Endothelial cell of umbilical vein (primary cell): Measurements from ENCODE around the gene PTPRD. TPM values are rescaled to one million over a fixed set of nuclear protein-coding genes. Genes with fewer than 3 reads are reported as not detected.

Source experiments
- BruUV-seq: library from RNA; stranded (reverse); fragments of 400-500 nt; replicated peaks from 2 replicates; lab custom pipeline; 2021; lab: Mats Ljungman, UMichigan
- CTCF ChIA-PET: fragments of 300-600, 350-600 bp; sonication (Branson Sonifier 250); formaldehyde crosslinking; loops from one replicate; lab custom pipeline; 2021; ENCODE audit warnings: antibody characterized with exemption, inconsistent platforms; lab: Charles Lee
- POLR2A ChIA-PET: fragments of 300-600, 350-600 bp; sonication (Branson Sonifier 250); formaldehyde crosslinking; loops from one replicate; lab custom pipeline; 2021; ENCODE audit warnings: antibody characterized with exemption, inconsistent platforms; lab: Charles Lee
- DNase-seq: peaks from one replicate; pipeline ENCODE4 v3.0.0-alpha.2; 2011; ENCODE audit warnings: low read depth, low spot score
- FAIRE-seq: peaks from 2 replicates; lab custom pipeline; 2011; peaks lifted over from hg19 to GRCh38; lab: Jason Lieb, UNC
- H2AFZ ChIP-seq: 2 replicates; pipeline ENCODE4 v1.6.0; 2012; ENCODE audit warnings: low read depth, low read length, control low read depth, inconsistent platforms
- H3K27ac ChIP-seq: 2 replicates; pipeline ENCODE4 v1.5.1; 2011; ENCODE audit warnings: low read depth, mild to moderate bottlenecking, control low read depth, low read length, moderate library complexity; ENCODE audit not compliant: insufficient read depth
- H3K27me3 ChIP-seq, 2 experiments: 2 replicates each; pipeline versions ENCODE4 v1.6.0 to v1.6.1; 2011; ENCODE audit warnings: low read length in 2 of 2, mixed read lengths in 1 of 2; ENCODE audit not compliant: control insufficient read depth in 2 of 2, insufficient read depth in 2 of 2
- H3K36me3 ChIP-seq, 2 experiments: 2 replicates in 1 of 2; 3 replicates in 1 of 2; pipeline ENCODE4 v1.5.1; 2011; ENCODE audit warnings: low read length in 2 of 2, mild to moderate bottlenecking in 1 of 2, moderate library complexity in 1 of 2; ENCODE audit not compliant: control insufficient read depth in 2 of 2, insufficient read depth in 2 of 2; ENCODE audit errors: extremely low read depth in 1 of 2
- H3K4me1 ChIP-seq: 3 replicates; pipeline ENCODE4 v1.5.1; 2011; ENCODE audit warnings: mild to moderate bottlenecking, low read length; ENCODE audit not compliant: control insufficient read depth, insufficient read depth; ENCODE audit errors: extremely low read depth
- H3K4me2 ChIP-seq: 2 replicates; pipeline ENCODE4 v1.6.1; 2011; ENCODE audit warnings: low read length, control low read depth, mixed read lengths; ENCODE audit not compliant: insufficient read depth
- H3K4me3 ChIP-seq, 3 experiments: fragments of 200-600 bp in 1 of 3; sonication (generic), shearing (Covaris generic) in 1 of 3; replicated peaks in 1 of 3; 2 replicates each; pipeline ENCODE4 v1.5.1; 2011 to 2016; ENCODE audit warnings: control low read depth in 3 of 3, low read length in 3 of 3, mild to moderate bottlenecking in 2 of 3, inconsistent platforms in 1 of 3, low read depth in 1 of 3, moderate library complexity in 1 of 3; ENCODE audit not compliant: insufficient read depth in 1 of 3
- H3K79me2 ChIP-seq: 2 replicates; pipeline ENCODE4 v1.6.0; 2012; ENCODE audit warnings: low read length, inconsistent platforms; ENCODE audit not compliant: control insufficient read depth, insufficient read depth
- H3K9ac ChIP-seq: replicated peaks from 2 replicates; pipeline ENCODE3; 2011; ENCODE audit warnings: low read length, control low read depth; ENCODE audit not compliant: insufficient read depth; ENCODE audit errors: extremely low read depth
- H3K9me1 ChIP-seq: replicated peaks from 3 replicates; pipeline ENCODE4 v1.6.0; 2011; ENCODE audit warnings: mild to moderate bottlenecking, low read length; ENCODE audit not compliant: control insufficient read depth, insufficient read depth; ENCODE audit errors: extremely low read depth
- H3K9me3 ChIP-seq: replicated peaks from 2 replicates; pipeline ENCODE4 v1.5.1; 2012; ENCODE audit warnings: low read length, inconsistent platforms; ENCODE audit not compliant: control insufficient read depth, insufficient read depth
- H4K20me1 ChIP-seq: replicated peaks from 2 replicates; pipeline ENCODE3; 2011; ENCODE audit warnings: mild to moderate bottlenecking, low read length; ENCODE audit not compliant: control insufficient read depth, insufficient read depth; ENCODE audit errors: extremely low read depth
- CTCF ChIP-seq, 2 donors: IDR thresholded peaks; 1 replicate in 1 of 2; 2 replicates in 1 of 2; pipeline ENCODE4 v1.5.1; 2011; ENCODE audit warnings: low read length in 2 of 2, mild to moderate bottlenecking in 2 of 2, moderate library complexity in 2 of 2, control low read depth in 1 of 2, inconsistent platforms in 1 of 2, low read depth in 1 of 2; ENCODE audit not compliant: insufficient read depth in 1 of 2; ENCODE audit errors: extremely low read depth in 1 of 2
- EZH2 ChIP-seq: IDR thresholded peaks from 2 replicates; pipeline ENCODE4 v1.6.1; 2012; ENCODE audit warnings: borderline replicate concordance, low read depth, mild to moderate bottlenecking, moderate library complexity, low read length, inconsistent platforms; ENCODE audit not compliant: severe bottlenecking
- GATA2 ChIP-seq: IDR thresholded peaks from 2 replicates; pipeline ENCODE4 v1.7.0; 2011; ENCODE audit warnings: low read depth, mild to moderate bottlenecking, moderate library complexity, mixed read lengths, low read length; ENCODE audit not compliant: insufficient read length, insufficient read depth
- JUN ChIP-seq: IDR thresholded peaks from 2 replicates; pipeline ENCODE4 v1.6.1; 2011; ENCODE audit warnings: borderline replicate concordance, low read depth; ENCODE audit not compliant: insufficient read length, insufficient read depth
- MYC ChIP-seq: IDR thresholded peaks from one replicate; pipeline ENCODE4 v1.6.1; 2011; ENCODE audit warnings: mild to moderate bottlenecking, low read depth, low read length
- POLR2AphosphoS5 ChIP-seq: IDR thresholded peaks from 2 replicates; pipeline ENCODE4 v1.6.1; 2012; ENCODE audit warnings: low read depth, mild to moderate bottlenecking, control low read depth, low read length, moderate library complexity; ENCODE audit not compliant: insufficient read depth
- dilution Hi-C: fragments of 300-500 bp; cut with MboI; formaldehyde crosslinking; loops from one replicate; pipeline ENCODE4 v1.15.0; 2019; ENCODE audit warnings: low sequenced_read_pairs; ENCODE audit not compliant: extremely low pct_ligation_motif_present
- intact Hi-C: fragments of 100-400 bp; cut with micrococcal nuclease; formaldehyde crosslinking; loops from one replicate; pipeline ENCODE4 v1.10.0; 2022
- polyA plus RNA-seq, 4 experiments: library from polyadenylated mRNA; depleted of rRNA in 3 of 4; stranded (reverse) in 3 of 4; unstranded in 1 of 4; fragments of >200 nt; gene quantifications; 2 replicates each; pipeline versions ENCODE4 v1.2.1 to v1.2.3, GENCODE V29; 2011 to 2012; ENCODE audit warnings: missing spikeins in 1 of 4
- total RNA-seq: library from RNA; stranded (reverse); gene quantifications from 2 replicates; pipeline ENCODE4 v1.2.3, GENCODE V29; 2021

Gene PTPRD
- total and polyA plus RNA-seq, 2 donors (not counting 3 experiments of a cell fraction or from before 2014, with no cell fraction given): 5.5 to 5.7 TPM

- H3K4me1 ChIP-seq: no peaks in the 10 kb centered on the region
- no peaks in the 10 kb centered on the region for H3K9me1 ChIP-seq
- intact Hi-C loops: no loop called here
- no peaks in the 10 kb centered on the region for H3K36me3 ChIP-seq
- ChIA-PET CTCF (no interaction called here), POLR2A (no interaction called here)
- TF ChIP-seq POLR2AphosphoS5: no peak
- no peak for TF ChIP-seq MYC
- TF ChIP-seq CTCF (IDR thresholded peaks at IDR 0.05; ENCODE audit: extremely low read depth in 1 of 2, insufficient read depth in 1 of 2, low read depth in 1 of 2, low read length in 2 of 2): no peak
- TF ChIP-seq EZH2: no peak
- TF ChIP-seq JUN: no peak
- H3K27ac ChIP-seq: no peak overlapping the region
- H3K9me3 ChIP-seq: no peaks in the 10 kb centered on the region
- H3K9ac ChIP-seq: no peak overlapping the region
- H2AFZ ChIP-seq: no peak overlapping the region
- DNase-seq: no peak
- dilution Hi-C loops: no loop called here
- H4K20me1 ChIP-seq: no peaks in the 10 kb centered on the region
- H3K27me3 ChIP-seq: no peaks in the 10 kb centered on the region
- no peak for FAIRE-seq
- H3K79me2 ChIP-seq: no peaks in the 10 kb centered on the region
- no peak overlapping the region for H3K4me2 ChIP-seq
- H3K4me3 ChIP-seq: no peak overlapping the region
- no TSS peak for BruUV-seq
Observed at GRCh38 chr9:9387511-9388115, 1225.2 kb downstream of the PTPRD start.

GRCh38 chr9:9362332-9362731 lies 1250.5 kb downstream of the PTPRD start:
- FAIRE-seq: no peak
- H3K4me2 ChIP-seq: no peak overlapping the region
- TF ChIP-seq GATA2 (no peak), JUN (no peak), MYC (no peak)
- no peaks in the 10 kb centered on the region for H3K36me3 ChIP-seq
- H3K4me3 ChIP-seq: no peak overlapping the region
- no TSS peak for BruUV-seq
- intact Hi-C loops: no loop called here
- ChIA-PET POLR2A (no interaction called here), CTCF (no interaction called here)
- H2AFZ ChIP-seq: no peak overlapping the region
- dilution Hi-C loops: no loop called here
- H3K79me2 ChIP-seq: no peaks in the 10 kb centered on the region
- no peaks in the 10 kb centered on the region for H3K27me3 ChIP-seq
- no peak overlapping the region for H3K9ac ChIP-seq
- no peaks in the 10 kb centered on the region for H4K20me1 ChIP-seq
- no peak overlapping the region for H3K27ac ChIP-seq
- H3K4me1 ChIP-seq: no peaks in the 10 kb centered on the region
- H3K9me1 ChIP-seq: no peaks in the 10 kb centered on the region
- DNase-seq: no peak
- no peaks in the 10 kb centered on the region for H3K9me3 ChIP-seq
